SU-DHL-6 (cell line): Measurements from ENCODE around the gene RFXAP.

Experiments used
- CTCF ChIP-seq: fragments of 200-600 bp; sonication (generic); IDR thresholded peaks from one replicate; pipeline ENCODE4 v1.5.1; 2017; ENCODE audit warnings: antibody characterized with exemption, mild to moderate bottlenecking, low read length, moderate library complexity; ENCODE audit not compliant: insufficient read depth, poor library complexity, severe bottlenecking
- EZH2phosphoT487 ChIP-seq: fragments of 200-600 bp; sonication (generic), shearing (Covaris generic); conservative IDR thresholded peaks from 2 replicates; pipeline ENCODE4 v1.6.1; 2018; ENCODE audit warnings: mild to moderate bottlenecking, antibody characterized with exemption, low read length, moderate library complexity, mixed read lengths

DNA sequence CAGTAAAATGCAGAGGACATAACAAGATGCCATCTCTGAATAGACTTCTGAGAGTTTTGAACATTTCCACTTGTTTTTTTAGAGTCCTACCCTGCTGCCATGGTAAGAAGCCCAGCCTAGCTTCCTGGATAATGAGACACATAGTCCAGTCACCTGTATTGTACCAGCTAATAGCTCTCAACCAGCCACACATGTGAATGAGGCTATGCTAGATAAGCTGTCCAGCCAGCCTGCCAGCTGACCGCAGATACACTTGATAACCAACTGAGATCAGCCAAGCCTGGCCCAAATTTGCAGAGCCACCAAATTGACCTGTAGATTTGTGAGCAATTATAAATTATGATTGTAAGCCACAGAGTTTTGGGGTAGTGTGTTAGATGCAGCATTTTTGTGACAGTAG lies 10.7 kb downstream of the RFXAP start:
- TF ChIP-seq CTCF (no peak), EZH2phosphoT487 (no peak)
